Sciatic nerve (tissue), 2 donors: ENCODE measurements around the gene SIN3B. TPM values are rescaled to one million over a fixed set of nuclear protein-coding genes. Genes with fewer than 3 reads are reported as not detected.
A peak's percentile ranks its signal among the peaks of the same experiment; 100 is the strongest.
"Not testable (repeated sequence)": the region's sequence is repeated elsewhere in the genome, so short reads cannot be mapped to it uniquely, and the experiment has no call there.

Experiments
- ATAC-seq: fragments of 200-7000 bp; cut with Tn5 transposase; one replicate; pipeline ENCODE4 v1.9.1; 2020; ENCODE audit warnings: mild to moderate bottlenecking, moderate library complexity
- DNase-seq: peaks from one replicate; pipeline ENCODE4 v3.0.0-alpha.2; 2020; ENCODE audit warnings: low spot score
- intact Hi-C: fragments of 100-400 bp; cut with DNase I; formaldehyde crosslinking; loops from one replicate; pipeline ENCODE4 v1.14.2; 2022
- total RNA-seq: library from RNA; stranded (reverse); fragmentation: NEBNext Ultra II Directional; extraction: Animal tissue kit (Norgen Biotek cat#: 25700); gene quantifications from one replicate; pipeline ENCODE4 v1.2.1, GENCODE V29; 2021
- donor health status: DM: no; HTN: no; CAD: no.
- donor health status: DM: no; HTN: no; CAD: no.

The SIN3B gene
- total RNA-seq, 1 donor from 2014 or later, result 84.8 TPM

GRCh38 chr19:16861011-16861410 is 31.8 kb downstream of the SIN3B start:
- DNase-seq (no peak), ATAC-seq (no peak)
- intact Hi-C loops, result no loop called here

DNA sequence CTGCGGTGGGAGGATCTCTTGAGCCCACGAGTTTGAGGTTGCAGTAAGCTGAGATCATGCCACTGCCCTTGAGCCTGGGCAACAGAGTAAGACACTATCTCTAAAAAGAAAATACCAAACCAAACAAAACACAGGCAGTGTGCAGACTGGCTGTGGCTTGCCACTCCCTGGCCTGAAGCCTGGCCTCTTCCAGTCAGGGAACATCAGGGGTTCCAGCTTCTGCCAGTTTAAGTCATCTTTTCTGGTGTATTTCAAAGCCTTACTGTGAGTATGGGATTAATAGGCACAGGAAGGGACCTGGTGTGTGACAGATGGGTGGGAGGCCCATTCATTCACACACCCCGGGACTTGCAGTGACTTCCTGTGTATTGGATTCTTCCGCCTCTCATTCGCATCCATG is 32.6 kb downstream of the SIN3B start:
- DNase-seq, result no peak
- ATAC-seq, result no peak

GRCh38 chr19:16862826-16863415 is 33.7 kb downstream of the SIN3B start:
- intact Hi-C loops, result no loop called here
- ATAC-seq, result no peak

More for the DNA sequence above, 32.6 kb downstream of the SIN3B start:
- intact Hi-C loops, result no loop called here

DNA sequence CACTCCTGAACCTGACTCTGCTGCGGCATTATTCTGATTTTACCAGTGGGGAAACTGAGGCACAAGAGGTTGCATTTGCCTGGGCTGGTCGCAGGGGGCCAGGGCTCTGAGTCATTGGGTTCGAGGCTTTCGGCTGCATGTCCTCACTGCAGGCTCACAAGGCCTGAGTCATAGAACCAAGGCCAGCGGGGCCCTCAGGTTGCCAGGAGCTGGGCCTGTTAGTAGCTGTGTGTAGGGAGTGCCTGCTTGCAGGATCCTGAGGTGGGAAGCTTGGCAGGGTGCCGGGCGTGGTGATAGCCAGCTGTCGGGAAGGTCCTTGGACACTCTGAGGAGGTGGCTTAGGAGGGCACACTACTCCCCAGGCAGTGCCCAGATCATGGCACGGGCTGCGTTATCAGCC is 38.0 kb downstream of the SIN3B start:
- DNase-seq (no peak), ATAC-seq (no peak)
- intact Hi-C loops, result no loop called here

More at GRCh38 chr19:16862826-16863415, 33.7 kb downstream of the SIN3B start:
- no peak for DNase-seq

GRCh38 chr19:16868423-16869130 is 39.4 kb downstream of the SIN3B start:
- intact Hi-C loops, result no loop called here
- no peak for DNase-seq
- no peak for ATAC-seq

- ATAC-seq, result no peak
- no peak for DNase-seq
- intact Hi-C loops, result no loop called here
These were observed 40.3 kb downstream of the SIN3B start for GRCh38 chr19:16869331-16869972.

GRCh38 chr19:16871871-16872270 is 42.7 kb downstream of the SIN3B start:
- intact Hi-C loops, result no loop called here
- ATAC-seq, result no peak
- no peak for DNase-seq

DNA sequence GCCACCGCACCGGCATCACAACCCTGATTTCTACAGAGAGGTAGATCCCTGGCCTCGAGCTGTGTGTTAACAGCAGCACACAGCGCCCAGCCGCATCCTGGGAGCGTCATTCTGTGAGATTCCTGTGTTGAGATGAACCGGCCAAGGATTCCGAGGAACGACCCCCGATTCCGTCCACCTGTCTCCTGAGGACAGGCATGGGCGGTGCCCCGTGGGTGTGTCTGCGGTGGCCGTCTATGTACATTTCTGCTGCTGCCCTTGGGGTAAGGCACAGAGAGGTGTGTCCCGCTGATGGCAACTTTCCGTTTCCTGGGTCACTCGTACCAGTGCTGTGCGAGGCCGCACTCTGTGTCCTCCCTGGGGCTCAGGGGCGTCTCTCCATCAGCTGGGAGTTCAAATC is 43.5 kb downstream of the SIN3B start:
- intact Hi-C loops, result no loop called here
- ATAC-seq (no peak), DNase-seq (no peak)

DNA sequence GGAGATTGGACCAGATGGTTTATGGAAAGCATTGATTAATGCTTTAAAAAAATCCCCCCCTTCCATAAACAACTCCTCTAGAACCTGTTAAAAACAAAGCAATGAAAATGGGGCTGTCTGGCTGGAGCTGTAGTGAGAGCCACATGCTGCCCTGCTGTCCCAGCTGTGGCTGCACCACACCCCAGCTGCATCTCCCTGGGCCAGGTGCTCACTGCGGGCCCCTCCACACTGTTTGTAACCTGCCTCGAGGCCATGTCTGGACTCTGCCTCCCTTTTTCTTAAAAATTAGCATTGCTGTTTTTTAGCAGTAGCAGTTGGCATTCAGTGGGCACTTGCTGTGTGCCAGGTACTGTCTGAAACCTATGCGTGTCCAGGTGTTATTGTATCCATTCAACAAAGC is 44.4 kb downstream of the SIN3B start:
- ATAC-seq (no peak), DNase-seq (no peak)
- intact Hi-C loops, result no loop called here

DNA sequence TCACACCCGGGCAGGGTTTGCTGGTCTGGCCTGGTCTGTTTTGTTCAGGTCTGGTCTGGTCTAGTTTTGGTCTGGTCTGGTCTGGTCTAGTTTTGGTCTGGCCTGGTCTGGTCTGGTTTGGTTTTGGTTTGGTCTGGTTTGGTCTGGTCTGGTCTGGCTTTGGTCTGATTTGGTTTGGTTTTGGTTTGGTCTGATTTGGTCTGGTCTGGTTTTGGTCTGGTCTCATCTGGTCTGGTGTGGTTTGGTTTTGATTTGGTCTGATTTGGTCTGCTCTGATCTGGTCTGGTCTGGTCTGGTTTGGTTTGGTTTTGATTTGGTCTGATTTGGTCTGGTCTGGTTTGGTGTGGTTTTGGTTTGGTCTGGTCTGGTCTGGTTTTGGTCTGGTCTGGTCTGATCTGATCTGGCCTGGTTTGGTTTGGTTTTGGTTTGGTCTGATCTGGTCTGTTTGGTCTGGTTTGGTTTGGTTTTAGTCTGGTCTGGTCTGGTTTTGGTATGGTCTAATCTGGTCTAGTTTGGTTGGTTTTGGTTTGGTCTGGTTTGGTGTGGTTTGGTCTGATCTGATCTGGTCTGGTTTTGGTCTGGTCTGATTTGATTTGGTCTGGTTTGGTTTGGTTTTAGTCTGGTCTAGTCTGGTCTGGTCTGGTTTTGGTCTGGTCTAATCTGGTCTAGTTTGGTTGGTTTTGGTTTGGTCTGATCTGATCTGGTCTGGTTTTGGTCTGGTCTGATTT is 45.2 kb downstream of the SIN3B start:
- intact Hi-C loops, result no loop called here
- ATAC-seq, result no peak
- no peak for DNase-seq

DNA sequence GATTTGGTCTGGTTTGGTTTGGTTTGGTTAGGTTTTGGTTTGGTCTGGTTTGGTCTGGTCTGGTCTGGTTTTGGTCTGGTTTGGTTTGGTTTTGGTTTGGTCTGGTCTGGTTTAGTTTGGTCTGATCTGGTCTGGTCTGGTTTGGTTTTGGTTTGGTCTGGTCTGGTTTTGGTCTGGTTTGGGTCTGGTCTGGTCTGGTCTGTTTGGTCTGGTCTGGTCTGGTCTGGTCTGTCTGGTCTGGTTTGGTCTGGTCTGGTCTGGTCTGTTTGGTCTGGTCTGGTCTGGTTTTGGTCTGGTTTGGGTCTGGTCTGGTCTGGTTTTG is 45.7 kb downstream of the SIN3B start:
- intact Hi-C loops, DNase-seq: not testable (repeated sequence)

DNA sequence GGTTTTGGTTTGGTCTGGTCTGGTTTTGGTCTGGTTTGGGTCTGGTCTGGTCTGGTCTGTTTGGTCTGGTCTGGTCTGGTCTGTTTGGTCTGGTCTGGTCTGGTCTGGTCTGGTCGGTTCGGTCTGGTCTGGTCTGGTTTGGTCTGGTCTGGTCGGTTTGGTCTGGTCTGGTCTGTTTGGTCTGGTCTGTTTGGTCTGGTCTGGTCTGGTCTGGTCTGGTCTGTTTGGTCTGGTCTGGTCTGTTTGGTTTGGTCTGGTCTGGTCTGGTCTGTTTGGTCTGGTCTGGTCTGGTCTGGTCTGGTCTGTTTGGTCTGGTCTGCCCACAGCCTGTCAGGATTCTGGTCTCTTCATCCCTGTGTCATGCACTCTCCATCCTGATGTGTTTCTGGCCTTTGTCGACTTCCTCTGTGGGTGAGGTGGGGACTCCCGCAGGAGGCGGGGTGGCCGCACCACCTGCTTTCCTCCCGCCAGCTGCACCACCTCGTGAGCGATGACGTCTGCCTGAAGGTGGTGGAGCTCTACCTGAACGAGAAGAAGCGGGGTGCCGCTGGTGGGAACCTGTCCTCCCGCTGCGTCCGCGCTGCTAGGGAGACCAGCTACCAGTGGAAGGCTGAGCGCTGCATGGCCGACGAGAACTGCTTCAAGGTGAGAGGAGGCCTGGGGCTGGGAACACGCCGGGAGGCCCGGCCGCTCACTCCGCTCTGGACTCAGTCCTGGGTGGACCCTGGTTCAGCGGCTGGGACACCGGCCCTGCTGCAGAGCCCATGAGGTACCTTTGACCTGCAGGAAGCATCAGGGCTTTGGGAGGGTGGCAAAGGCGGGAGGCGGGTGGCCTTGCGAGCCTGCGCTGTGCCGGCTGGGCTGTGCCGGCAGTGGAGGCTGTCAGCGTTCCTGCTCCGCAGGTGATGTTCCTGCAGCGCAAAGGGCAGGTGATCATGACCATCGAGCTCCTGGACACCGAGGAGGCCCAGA is 46.7 kb downstream of the SIN3B start:
- intact Hi-C loops, result no loop called here
- DNase-seq (no peak), ATAC-seq (no peak)

More for the DNA sequence above, 45.7 kb downstream of the SIN3B start:
- not testable (repeated sequence) for ATAC-seq

- DNase-seq (no peak), ATAC-seq (peak; percentile 62)
- intact Hi-C loops, result no loop called here
These were observed 47.7 kb downstream of the SIN3B start for GRCh38 chr19:16876904-16877361.

DNA sequence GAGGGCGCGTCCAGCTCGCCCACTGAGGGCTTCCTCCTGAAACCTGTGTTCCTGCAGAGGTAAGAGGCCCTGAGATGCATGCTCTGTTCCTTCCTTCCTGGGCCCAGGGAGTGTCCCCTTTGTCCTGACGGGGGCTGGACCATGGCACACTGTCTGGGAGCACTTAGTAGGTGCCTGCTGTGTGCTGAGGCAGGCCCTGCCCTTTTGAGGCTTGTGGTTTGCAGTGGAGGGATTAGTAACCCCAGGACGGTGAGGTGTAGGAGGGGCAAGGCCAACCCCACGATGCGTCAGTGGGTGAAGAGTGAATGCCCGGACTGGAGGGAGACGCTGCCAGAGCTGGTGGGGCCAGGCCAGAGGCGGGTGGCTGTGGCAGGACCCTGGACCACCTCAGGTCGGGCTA is 48.4 kb downstream of the SIN3B start:
- intact Hi-C loops, result no loop called here
- no peak for ATAC-seq
- no peak for DNase-seq

GRCh38 chr19:16878181-16878965 is 49.2 kb downstream of the SIN3B start:
- intact Hi-C loops, result no loop called here
- DNase-seq, result no peak
- no peak for ATAC-seq

- no peak for ATAC-seq
These were observed 51.8 kb downstream of the SIN3B start for GRCh38 chr19:16880884-16881554.

DNA sequence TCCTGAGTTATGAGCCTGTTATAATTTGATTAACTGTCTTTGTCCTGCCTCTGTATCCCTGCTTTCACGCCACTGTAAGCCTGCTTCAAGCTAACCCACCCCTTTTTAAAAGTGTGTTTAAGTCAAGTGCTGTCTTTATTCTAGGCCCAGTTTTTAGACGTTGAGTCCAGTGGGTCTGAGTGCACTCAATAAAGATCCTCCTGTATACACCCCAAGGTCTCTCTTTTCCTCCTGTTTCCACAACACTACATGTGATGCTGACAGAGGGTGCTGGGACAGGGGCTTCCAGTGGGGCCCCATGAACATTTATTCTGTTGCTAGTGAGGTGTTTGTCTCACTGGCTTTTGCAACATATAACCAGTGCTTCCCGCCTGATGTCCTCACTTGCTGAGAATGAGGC is 52.9 kb downstream of the SIN3B start:
- no peak for ATAC-seq
- intact Hi-C loops, result no loop called here
- DNase-seq, result no peak

More at GRCh38 chr19:16880884-16881554, 51.8 kb downstream of the SIN3B start:
- intact Hi-C loops, result no loop called here
- no peak for DNase-seq
